ENCODE data around the gene GATAD2A. TPM values are rescaled to one million over a fixed set of nuclear protein-coding genes. Genes with fewer than 3 reads are reported as not detected.
A peak's percentile ranks its signal among the peaks of the same experiment; 100 is the strongest.

Gene GATAD2A
- total and polyA plus RNA-seq, 2 of the 8 experiments (the other 6 are each of a cell fraction or from before 2014, with no cell fraction given), result 38.4 to 205 TPM

DNA sequence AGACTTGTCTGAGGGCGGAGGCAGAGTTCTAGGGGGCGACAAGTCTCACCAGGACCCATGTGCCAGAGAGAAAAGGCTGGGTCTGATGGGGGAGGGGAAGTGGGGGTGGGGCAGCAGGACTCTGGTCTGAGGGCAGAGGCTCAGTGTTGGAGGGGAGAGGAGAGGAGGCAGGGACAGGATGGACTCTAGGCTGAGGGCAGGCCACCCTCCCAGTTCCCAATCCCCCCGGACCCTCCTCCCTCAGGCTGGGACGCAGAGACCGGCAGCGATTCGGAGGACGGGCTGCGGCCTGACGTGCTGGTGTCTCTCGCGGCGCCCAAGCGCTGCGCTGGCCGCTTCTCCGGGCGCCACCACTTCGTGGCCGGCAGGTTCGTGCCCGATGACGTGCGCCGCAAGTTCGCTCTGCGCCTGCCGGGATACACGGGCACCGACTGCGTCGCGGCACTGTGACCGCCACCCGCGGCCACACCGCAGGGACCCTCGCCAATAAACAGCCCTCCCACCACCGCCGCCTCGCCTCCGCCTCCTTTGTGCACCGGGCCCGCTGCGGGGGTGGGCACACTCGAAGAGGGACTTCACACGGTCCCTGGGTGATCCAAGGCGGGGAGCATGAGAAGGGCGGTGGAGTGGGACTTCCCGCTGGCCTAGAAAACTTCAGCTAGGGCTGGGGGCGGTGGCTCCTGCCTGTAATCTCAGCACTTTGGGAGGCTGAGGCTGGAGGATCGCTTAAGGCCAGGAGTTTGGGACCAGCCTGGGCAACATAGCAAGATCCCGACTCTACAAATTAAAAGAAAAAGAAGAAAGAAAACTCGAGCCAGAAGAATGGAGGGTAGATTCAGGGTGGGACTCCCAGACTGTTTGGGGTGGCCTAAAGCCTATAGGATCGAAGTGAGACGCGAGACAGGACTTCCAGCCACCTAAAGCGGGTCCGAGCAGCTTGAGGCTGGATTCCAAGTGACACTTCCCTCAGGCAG, 131.9 kb downstream of the GATAD2A start:
- Histone ChIP-seq H4K91ac (replicated peaks; ENCODE audit: insufficient read length, low read length) (no peak overlapping the region), H3K4me3 (ENCODE audit: extremely low read depth in 1 of 4, insufficient read depth in 2 of 4, low read depth in 3 of 4, low read length in 4 of 4) (peak overlapping the region in 3 of 4 experiments; percentile 45 to 62 (median 47); a peak in 3 of 8 replicates), H3K27ac (ENCODE audit: low read depth, low read length) (no peak overlapping the region), H4K8ac (ENCODE audit: extremely low read depth, insufficient read depth, low read length) (no peak overlapping the region), H3K18ac (ENCODE audit: extremely low read depth, low read length) (no peak overlapping the region; the same call in 1 of the 2 replicates), H2BK20ac (ENCODE audit: low read length) (no peak overlapping the region), H2BK120ac (replicated peaks; ENCODE audit: low read depth, low read length) (no peak overlapping the region), H2AK5ac (ENCODE audit: low read depth, low read length) (no peak overlapping the region), H3K23ac (ENCODE audit: insufficient read length) (no peak overlapping the region), H4K5ac (ENCODE audit: insufficient read length, low read depth, low read length) (no peak overlapping the region), H3K27me3 (replicated peaks in 1 of 4; ENCODE audit: control insufficient read depth in 3 of 4, extremely low read depth in 1 of 4, insufficient read depth in 3 of 4, low read length in 3 of 4) (peaks cover 6 to 26% (median 20%) of the 10 kb centered on the region in 4 experiments), H3K4me1 (replicated peaks in 1 of 4; ENCODE audit: control insufficient read depth in 3 of 4, insufficient read depth in 4 of 4, low read length in 3 of 4) (peaks cover 0 to 8% (median 3%) of the 10 kb centered on the region in 4 experiments; a peak in 3 of 7 replicates), H3K23me2 (ENCODE audit: low read depth, low read length) (peaks cover 9% of the 10 kb centered on the region; the same call in 1 of the 2 replicates), H4K20me1 (replicated peaks in 1 of 2; ENCODE audit: control insufficient read depth in 1 of 2, insufficient read depth in 2 of 2, low read length in 2 of 2) (peaks cover 3 to 13% of the 10 kb centered on the region in 2 experiments), H3K79me1 (ENCODE audit: low read depth, low read length) (no peaks in the 10 kb centered on the region), H3K9ac (replicated peaks in 1 of 4; ENCODE audit: extremely low read depth in 1 of 4, low read depth in 3 of 4, low read length in 3 of 4) (no peak overlapping the region), H2BK5ac (ENCODE audit: low read depth, low read length) (no peak overlapping the region), H2AFZ (ENCODE audit: low read length) (no peak overlapping the region), H2BK15ac (ENCODE audit: low read length) (no peak overlapping the region), H3K14ac (ENCODE audit: insufficient read length) (no peak overlapping the region), H3K4ac (replicated peaks; ENCODE audit: insufficient read length, low read depth, low read length) (no peak overlapping the region), H3K79me2 (ENCODE audit: control insufficient read depth in 1 of 2, insufficient read depth in 2 of 2, low read length in 2 of 2) (no peaks in the 10 kb centered on the region), H3K36me3 (ENCODE audit: control insufficient read depth in 2 of 4, insufficient read depth in 4 of 4, low read length in 3 of 4) (no peaks in the 10 kb centered on the region), H3K4me2 (ENCODE audit: insufficient read depth in 1 of 2, low read depth in 2 of 2, low read length in 2 of 2) (peak overlapping the region; percentile 67 to 79), H3K56ac (replicated peaks; ENCODE audit: insufficient read length, low read depth, low read length) (no peak overlapping the region), H2BK12ac (ENCODE audit: low read depth, low read length) (no peak overlapping the region), H3K9me3 (ENCODE audit: insufficient read depth in 2 of 2, low read depth in 1 of 2, low read length in 1 of 2) (peaks cover 0 to 4% of the 10 kb centered on the region in 2 experiments; a peak in 1 of 4 replicates)
- POLR2A ChIA-PET (ENCODE audit: partially characterized antibody), result interaction anchor here (1.8 to 1.9 kb wide), 2 partner anchors 21 to 132 kb away, joined by 4 read pairs; partner anchors contain the start of genes GATAD2A and NDUFA13
- FAIRE-seq, result no peak
- CTCF ChIA-PET (ENCODE audit: partially characterized antibody), result interaction anchor here (0.8 to 8.2 kb wide), 4 partner anchors 10 to 163 kb away, joined by 3 to 104 read pairs (median 4); no protein-coding TSS in a partner anchor
- 78% methylated on average over 51 of the region's 59 CpGs; no CpG with 5 or more reads in 1 of the 2 experiments for WGBS, 2 experiments (ENCODE audit: extremely low coverage in 1 of 2, insufficient coverage in 1 of 2, insufficient read length in 1 of 2, insufficient replicate concordance in 2 of 2, low coverage in 1 of 2, low lambda C conversion rate in 2 of 2, missing lambda C conversion rate in 1 of 2)
- no peak for DNase-seq (ENCODE audit: low read depth in 1 of 2, low spot score in 2 of 2)
- no peak for TF ChIP-seq JUN (IDR thresholded peaks at IDR 0.05; ENCODE audit: low read depth, low read length)
- TF ChIP-seq SIX5 (IDR thresholded peaks at IDR 0.05; ENCODE audit: low read depth, low read length), result no peak
- TF ChIP-seq ATF2 (IDR thresholded peaks at IDR 0.05; ENCODE audit: low read length), result no peak
- no peak for TF ChIP-seq TAF1 (IDR thresholded peaks at IDR 0.05; ENCODE audit: low read depth, low read length)
- TF ChIP-seq KDM1A (IDR thresholded peaks at IDR 0.05; ENCODE audit: borderline replicate concordance, low read length), result peak; percentile 89

All from H1 (cell line).